AG08395 (cell line): ENCODE measurements around the gene RNF13.
A peak's percentile ranks its signal among the peaks of the same experiment; 100 is the strongest.
"Not testable (repeated sequence)": the region's sequence is repeated elsewhere in the genome, so short reads cannot be mapped to it uniquely, and the experiment has no call there.

ENCODE experiments used
- DNase-seq: peaks from one replicate; pipeline ENCODE4 v3.0.0; 2012; ENCODE audit warnings: mixed read lengths, low spot score

The RNF13 gene

DNA sequence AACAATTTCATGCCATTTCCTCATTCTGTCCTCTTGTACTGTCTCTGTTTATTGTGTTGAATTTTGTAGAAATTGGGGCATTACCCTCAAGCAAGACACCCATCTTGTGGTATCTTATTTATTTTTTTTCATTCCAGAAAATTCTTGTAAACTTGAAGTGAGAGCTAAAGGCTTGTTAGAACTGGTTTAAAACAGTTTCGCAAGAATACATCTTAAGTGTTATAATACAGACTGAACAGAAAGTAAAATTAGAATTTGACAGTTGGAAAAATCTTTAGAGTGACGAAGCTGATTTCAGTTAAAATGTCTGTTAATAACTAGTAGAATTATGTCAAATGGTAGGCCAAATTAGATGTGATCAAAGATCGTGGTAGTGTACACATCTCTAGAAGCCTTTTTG is 26.9 kb downstream of the RNF13 start:
- no peak for DNase-seq

DNA sequence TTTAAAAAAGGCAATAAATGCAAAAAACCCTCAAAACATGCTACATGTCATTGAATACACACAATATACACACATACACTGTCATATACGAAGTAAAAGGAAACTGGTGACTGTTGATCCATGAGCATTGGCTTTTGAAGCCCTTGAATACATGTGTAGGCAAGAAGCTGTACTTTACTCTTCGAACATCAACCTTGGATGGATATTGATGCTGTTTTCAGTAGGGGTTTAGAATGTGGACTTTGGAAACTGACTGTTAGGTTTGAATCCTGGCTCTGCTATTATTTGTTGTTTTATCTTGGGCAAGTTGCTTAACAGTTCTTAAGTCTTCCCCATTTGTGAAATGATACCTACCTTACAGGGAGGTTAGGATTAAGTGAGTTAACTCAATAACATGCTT is 30.5 kb downstream of the RNF13 start:
- no peak for DNase-seq

DNA sequence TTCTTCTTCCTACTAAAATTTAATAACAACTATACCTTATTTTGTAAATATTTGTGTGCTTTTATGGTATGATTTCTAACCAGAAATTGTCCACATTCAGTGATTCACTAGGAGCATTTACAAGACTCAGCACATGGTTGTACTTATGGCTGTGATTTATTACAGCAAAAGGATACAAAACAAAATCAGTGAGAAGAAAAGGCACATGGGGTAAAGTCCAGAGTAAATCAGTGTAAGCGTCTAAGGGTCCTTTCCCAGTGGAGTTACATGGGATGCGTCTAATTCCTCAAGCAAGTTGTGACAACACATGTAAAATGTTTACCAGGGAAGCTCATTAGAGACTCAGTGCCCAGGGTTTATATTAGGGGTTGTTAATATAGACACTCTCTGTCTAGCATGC is 31.1 kb downstream of the RNF13 start:
- DNase-seq: no peak

DNA sequence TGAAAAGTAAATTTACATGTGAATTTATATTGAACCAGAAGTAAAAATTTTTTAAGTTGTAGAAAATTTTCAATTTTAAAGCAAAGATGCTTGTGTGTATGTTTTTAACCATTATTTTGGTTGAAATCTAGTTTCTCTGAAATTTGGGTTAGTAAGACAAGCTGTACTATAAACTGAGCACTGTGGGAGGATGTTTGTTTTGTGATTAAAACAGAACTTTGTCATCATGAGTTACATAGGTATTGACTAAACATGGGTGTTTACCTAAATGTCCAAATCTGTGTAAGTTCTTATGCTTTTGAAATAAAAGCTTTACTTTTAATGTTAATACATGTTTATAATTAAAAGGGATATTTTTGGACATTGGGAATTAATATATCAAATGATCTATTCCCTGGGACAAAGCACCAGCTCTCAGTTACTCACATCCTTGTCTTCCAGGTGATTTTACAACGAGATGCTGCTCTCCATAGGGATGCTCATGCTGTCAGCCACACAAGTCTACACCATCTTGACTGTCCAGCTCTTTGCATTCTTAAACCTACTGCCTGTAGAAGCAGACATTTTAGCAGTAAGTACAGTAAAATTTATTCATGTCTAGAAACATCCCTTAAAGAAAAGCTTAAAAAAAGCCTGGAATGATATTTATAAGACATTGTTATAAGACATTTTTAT is 32.7 kb downstream of the RNF13 start:
- DNase-seq: no peak

DNA sequence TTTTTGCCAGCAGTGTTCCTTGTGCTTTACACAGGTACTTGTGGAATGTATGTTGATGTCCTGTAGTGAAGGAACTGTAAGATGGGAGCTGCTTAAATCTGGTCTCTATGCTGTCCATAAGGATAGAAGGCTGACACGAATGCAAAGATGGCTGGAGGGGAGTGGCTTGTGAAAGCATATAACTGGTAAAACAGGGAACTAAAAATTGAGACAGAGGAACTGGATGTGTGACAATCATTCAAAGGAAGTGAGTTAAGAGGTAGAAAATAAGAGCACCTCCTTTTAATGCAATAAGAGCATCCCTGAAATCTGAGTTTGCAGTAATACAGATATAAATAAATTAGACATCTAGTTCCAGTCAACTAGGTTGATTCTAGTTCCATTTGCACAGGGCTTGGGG is 35.2 kb downstream of the RNF13 start:
- no peak for DNase-seq

DNA sequence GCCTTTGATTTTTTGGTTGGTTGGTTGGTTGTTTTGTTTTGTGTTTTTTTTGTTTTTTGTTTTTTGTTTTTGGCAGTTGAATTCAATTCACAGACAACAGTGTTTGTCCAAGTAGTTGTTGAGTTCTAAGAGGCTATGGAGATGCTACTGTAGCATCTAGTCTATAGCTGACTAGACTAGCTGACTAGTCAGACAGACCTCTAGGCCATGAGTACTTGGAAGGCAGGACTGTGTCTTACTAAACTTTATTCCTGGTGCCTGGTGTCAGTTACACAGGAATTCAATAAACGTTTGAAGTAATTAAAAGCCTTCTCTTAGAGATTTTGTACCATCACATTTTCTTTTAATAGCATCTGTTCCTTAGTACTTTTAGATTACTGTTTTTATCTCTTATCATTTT is 35.7 kb downstream of the RNF13 start:
- no peak for DNase-seq

DNA sequence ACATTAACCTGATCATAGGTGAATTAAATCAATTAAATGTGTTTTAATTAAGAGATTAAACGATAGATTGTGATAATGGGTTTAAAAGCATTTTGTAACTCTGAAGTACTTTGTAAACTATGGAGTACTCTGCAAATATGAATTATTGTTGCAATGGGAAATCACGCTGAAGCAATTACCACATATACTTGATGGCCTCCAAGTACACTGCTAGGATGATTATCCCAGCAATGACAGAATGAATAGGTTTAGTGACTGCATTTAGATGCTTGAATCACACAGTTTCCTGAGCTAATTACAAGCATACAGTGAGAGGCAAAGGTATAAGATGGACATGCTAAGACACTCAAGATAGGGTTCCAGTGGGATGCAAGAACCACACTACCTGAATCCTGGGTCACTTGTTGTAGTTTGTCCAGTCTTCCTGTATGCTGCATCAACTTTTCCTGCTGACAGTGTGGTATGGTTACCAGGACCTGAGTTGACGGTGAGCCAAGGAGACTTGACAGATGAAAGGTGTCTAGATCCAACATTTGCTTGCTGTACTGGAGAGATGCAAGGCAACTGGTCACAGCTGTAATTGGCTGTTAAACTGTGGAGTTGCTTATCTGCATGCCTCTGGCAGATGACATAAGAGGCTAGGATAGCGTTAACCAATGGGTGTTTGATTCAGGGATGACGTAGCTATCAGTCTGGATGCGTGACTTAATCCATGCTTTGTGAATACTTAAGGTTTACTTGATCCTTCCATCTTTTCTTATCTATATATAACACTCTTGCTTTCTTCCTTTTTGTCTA is 38.0 kb downstream of the RNF13 start:
- no peak for DNase-seq

DNA sequence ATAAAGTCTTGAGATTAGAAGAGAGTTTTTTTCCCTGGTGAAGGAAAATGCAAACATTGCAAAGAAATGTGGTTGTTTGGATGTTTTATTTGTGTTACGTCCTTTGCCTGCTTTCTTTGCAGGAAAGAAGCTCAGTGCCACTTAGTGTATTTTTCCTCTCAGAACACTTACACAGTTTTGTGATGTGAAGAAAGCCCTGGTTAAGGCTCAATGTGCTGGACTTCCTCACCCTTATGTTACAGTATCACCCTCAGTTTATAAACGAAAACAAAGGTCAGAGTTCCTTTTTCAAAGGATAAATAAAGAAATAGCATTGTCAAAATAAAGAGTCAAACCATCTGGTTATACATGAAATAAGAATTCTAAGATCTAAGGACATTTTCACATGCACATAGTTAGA is 45.9 kb downstream of the RNF13 start:
- no peak for DNase-seq

DNA sequence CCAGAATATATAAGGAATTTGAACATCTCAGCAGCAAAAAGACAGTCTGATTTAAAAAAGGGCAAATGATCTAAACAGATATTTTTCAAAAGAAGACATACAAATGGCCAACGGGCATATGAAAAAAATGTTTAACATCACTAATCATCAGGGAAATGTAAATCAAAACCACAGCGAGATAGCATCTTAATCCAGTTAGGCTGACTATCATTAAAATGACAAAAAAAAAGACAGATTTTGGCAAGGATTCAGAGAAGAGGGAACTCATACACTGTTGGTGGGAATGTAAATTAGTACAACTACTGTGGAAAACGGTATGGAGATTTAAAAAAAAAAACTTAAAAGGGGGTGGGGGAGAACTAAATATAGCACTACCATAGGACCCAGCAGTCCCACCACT is 47.9 kb downstream of the RNF13 start:
- DNase-seq: no peak

DNA sequence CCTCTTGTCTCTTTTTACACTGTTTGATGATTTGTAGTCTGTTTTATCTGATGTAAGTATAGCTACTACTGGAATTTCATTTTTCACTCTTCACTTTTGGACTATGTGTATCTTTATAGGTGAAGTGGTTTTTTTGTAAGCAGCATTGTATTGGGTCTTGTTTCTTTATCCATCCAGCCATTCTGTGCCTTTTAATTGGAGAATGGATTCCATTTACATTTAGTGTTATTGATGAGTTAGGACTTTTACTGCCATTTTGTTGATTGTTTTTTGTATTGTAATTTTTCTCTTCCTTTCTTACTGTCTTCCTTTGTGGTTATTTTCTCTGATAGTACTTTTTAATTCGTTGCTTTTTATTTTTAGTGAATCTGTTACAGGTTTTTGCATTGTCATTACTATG is 54.5 kb downstream of the RNF13 start:
- DNase-seq: no peak

DNA sequence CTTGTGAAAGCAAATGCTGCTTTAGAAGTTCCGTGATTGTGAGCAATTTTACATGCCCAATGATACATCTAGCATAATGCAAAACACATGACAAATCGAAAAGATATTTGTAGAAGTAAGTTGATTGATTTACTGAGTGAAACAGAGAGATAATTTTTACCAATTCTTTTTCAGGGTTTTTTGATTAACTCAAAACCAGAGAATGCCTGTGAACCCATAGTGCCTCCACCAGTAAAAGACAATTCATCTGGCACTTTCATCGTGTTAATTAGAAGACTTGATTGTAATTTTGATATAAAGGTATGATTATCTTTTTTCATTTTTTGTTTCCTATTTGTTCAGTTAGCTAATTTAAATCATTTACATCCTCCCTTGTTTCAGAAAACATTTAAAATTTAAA is 58.8 kb downstream of the RNF13 start:
- no peak for DNase-seq

DNA sequence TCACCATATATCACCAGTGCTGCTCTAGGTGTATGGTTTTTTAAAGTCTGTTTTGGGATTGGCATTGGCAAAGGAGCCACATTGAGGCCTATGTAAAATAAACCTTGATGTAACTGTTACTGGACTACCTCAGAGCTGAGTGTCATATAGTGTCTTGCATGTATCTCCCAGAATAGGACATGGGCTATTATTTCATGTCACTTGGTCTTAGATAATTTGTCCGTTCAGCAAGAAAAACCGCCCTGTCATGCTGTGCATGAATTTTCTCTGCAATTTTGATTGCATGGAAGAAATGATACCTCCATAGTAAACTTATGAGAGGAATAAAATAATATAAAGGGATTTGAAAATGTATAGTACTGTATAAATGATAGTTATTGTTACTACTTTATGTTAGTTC is 59.6 kb downstream of the RNF13 start:
- DNase-seq: no peak

DNA sequence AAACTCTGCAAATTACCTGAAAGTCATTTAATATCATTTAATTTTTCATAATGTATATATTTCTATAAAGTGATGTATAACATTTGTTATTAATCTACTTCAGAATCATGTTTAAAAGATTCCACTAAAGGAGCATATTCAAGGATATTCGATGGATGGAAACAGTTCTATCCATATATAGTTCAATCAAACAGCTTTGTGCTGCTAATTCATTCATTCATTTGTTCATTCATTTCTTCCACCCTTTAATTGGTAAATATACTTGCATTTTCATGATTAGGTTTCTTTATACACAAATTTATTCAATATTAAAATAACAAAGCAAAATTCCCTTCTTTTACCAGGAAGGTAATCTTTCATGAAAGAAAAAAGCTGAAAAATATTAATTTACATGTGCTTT is 64.7 kb downstream of the RNF13 start:
- DNase-seq: no peak

DNA sequence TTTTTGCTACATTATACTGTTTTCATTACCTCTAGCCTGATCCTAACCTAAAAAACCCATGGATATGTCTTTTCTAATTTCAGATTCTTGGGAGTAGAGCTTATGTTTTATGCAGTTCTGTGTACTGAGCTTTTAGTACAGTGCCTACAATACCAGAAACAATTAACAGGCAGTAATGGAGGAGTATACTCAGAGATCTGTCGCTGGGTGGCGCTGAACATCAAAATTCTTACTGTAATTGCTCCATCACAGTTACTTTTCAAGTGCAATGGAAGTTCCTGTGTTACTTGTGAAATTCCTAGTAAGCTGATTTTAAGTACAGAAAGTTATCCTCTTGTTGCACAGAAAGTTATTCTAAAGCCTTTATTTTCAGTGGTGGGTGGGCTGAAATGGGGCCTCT is 66.9 kb downstream of the RNF13 start:
- DNase-seq: peak; percentile 31

DNA sequence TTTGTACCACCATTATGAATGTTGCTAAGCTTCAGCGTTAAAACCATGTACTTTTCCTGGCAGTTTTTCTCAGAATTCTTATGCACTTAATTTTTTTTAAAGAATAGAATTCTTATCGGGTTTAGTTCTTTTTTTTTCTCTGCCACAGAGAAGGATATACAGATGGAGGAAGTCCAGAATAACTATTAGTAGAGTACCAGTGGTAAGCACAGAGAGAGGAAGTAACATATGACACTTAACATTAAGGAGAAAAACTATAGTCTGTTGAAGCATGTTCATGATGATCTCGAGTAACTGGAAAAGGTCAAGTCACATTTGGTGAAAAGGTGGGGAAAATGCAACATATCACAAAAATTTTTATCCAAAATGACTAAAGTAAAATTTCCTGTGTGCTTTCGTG is 68.9 kb downstream of the RNF13 start:
- DNase-seq: no peak

DNA sequence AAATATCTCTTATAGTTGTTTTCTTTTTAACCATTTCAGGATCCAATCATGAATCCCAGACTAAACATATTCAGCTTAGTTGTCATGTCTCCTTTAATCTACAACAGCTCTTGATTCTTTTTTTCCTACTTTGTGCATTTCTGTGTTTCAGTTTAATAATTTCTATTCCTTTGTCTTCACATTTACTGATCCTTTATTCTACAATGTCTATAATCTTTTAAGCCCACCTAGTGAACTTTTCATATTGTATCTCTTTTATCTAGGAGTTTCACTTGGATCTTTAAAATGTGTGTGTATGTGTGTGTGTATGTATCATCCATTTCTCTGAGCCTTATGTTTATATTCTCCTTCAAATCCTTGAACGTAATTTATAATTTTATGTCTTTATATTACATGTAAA is 70.1 kb downstream of the RNF13 start:
- DNase-seq: no peak

DNA sequence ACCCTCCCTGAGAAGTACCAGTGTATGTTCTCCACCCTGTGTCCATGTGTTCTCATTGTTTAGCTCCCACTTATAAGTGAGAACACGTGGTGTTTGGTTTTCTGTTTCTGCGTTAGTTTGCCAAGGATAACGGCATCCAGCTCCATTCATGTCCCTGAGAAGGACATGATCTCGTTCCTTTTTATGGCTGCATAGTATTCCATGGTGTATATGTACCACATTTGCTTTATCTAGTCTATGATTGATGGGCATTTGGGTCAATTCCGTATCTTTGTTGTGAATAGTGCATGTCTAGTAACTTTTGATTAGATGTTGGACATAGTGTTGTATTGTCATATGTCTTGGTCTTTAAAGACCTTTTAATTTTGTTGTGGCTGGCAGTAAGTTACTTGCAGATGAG is 70.8 kb downstream of the RNF13 start:
- DNase-seq: not testable (repeated sequence)

DNA sequence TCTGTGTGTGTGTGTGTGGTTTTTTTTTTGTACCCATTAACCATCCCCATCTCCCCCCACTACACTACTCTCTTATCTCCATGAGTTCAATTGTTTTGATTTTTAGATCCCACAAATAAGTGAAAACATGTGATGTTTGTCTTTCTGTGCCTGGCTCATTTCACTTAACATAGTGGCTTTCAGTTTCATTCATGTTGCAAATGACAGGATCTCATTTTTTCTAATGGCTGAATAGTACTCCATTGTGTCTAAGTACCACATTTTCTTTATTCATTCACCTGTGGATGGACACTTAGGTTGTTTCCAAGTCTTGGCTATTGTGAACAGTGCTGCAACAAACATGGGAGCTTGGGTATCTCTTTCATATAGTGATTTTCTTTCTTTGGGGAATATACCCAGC is 71.8 kb downstream of the RNF13 start:
- DNase-seq: not testable (repeated sequence)

DNA sequence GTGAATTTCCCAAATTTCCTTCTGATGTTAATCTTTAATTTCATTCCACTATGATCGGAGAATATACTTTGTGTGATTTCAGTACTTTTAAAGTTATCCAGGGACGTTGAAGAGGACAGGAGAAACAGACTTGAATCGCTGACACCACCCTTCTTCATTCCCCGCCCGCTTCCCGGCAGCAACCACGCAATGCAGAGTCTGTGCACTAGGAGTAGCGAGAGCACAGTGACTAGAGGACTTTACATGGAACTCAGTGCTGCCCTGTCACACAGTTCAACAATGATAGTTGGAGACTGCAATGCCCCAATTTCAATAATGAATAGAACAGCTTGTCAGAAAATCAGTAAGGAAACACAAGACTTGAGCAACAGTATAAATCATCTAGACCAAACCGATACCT is 73.9 kb downstream of the RNF13 start:
- no peak for DNase-seq

DNA sequence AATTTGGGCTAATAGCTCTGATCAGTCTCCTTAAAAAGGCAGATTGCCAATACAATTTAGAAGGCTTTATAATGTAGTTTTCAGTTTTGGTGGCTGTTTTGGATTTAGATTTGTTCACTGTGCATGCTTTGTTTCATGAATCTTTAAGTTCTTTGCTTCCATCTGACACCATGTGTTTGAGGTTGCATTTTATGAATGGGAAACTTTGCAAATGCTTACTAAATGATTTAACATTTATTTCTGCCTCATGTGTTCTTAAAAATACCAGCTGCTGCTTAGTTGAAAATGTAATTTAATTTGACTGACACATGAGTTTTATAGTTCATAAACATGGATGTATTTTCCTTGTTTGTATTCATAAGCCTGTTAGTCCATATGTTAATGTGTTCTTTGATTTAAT is 78.6 kb downstream of the RNF13 start:
- DNase-seq: no peak

DNA sequence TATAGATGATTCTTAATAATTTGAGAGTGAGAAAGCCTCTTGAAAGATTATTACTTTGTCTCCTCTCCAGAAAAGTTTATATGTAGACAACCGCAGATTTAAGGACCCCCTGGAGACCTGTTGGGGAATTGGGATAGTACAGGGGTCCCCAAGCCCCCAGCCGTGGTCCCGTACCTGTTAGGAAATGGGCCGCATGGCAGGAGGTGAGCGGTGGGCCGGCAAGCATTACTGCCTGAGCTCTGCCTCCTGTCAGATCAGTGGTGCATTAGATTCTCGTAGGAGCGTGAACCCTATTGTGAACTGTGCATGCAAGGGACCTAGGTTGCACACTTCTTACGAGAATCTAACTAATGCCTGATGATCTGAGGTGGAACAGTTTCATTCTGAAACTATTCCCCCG is 79.4 kb downstream of the RNF13 start:
- DNase-seq: no peak

DNA sequence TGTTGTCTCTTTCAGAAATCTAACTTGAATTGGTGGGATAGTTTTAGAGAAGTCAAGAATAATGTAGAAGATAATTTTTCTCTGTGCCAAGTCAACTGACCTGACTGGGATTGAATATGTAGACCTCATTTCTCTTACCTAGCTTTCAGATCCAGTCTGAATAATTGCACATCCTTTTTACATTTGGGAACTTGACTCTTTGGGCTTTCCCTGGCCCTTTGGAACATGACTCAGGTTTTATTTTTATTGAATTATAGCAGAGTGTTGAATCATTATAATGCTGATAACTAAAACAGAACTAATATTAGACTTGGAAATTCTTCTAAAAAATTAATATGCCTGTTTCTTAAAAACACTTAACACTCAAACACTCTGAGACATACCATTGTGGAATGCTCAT is 81.2 kb downstream of the RNF13 start:
- no peak for DNase-seq

DNA sequence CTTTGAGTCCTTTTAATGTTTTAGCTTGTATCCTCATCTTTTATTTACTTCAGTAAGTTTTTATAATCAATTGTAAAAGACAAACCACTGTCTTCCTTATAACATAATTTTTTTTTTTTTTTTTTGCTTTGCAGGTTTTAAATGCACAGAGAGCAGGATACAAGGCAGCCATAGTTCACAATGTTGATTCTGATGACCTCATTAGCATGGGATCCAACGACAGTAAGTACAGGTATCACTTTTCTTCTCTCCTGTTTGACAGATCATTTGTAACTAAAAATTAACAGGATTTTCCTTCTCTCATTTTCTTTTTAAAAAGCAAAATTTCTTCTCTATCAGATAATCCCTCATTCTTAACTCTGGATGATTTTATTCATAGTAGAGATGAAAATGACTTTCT is 82.3 kb downstream of the RNF13 start:
- no peak for DNase-seq

DNA sequence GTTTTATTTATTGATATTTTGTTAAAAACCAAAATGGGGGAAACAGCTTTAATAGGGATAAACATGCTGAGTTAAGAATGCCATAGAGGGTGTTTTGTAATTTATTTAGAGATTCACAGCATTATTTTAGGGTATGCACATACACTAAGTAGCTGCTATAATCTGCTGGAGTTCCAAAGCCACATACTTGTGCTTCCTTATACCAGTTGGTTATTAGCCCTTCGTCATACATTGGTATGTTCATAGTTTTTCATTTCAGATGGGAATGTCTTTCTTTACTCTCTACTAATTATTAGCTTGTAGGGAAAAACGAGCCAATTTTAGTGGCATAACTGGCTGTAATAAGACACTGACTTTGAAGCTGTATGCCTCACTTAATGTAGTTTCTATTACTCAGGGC is 82.8 kb downstream of the RNF13 start:
- no peak for DNase-seq
